Ishikawa (cell line): Measurements from ENCODE around the gene IGF1R.

Experiments
- CEBPB ChIP-seq: IDR thresholded peaks from 2 replicates; pipeline ENCODE4 v1.6.1; 2012
- CREB1 ChIP-seq: IDR thresholded peaks from 2 replicates; pipeline ENCODE4 v1.6.1; 2012; ENCODE audit warnings: low read depth
- EGR1 ChIP-seq: IDR thresholded peaks from 2 replicates; pipeline ENCODE4 v1.6.1; 2012
- EP300 ChIP-seq: IDR thresholded peaks from 2 replicates; pipeline ENCODE4 v1.6.1; 2012; ENCODE audit warnings: borderline replicate concordance
- FOXM1 ChIP-seq: IDR thresholded peaks from 2 replicates; pipeline ENCODE4 v1.6.1; 2012; ENCODE audit warnings: low read depth, borderline replicate concordance
- NFIC ChIP-seq: IDR thresholded peaks from 2 replicates; pipeline ENCODE4 v1.6.1; 2012
- RAD21 ChIP-seq: IDR thresholded peaks from 2 replicates; pipeline ENCODE4 v1.6.1; 2012; ENCODE audit warnings: low read depth
- TAF1 ChIP-seq: IDR thresholded peaks from 2 replicates; pipeline ENCODE4 v1.6.1; 2012; ENCODE audit warnings: low read depth, mild to moderate bottlenecking
- TCF12 ChIP-seq: IDR thresholded peaks from 2 replicates; pipeline ENCODE4 v1.6.1; 2012; ENCODE audit warnings: low read depth
- TEAD4 ChIP-seq: IDR thresholded peaks from 2 replicates; pipeline ENCODE4 v1.6.1; 2012
- YY1 ChIP-seq: IDR thresholded peaks from 2 replicates; pipeline ENCODE4 v1.6.1; 2012; ENCODE audit warnings: low read depth
- ZBTB7A ChIP-seq: IDR thresholded peaks from 2 replicates; pipeline ENCODE4 v1.6.1; 2012; ENCODE audit warnings: low read depth
- TF ChIP-seq, protein P1 (sequence below): IDR thresholded peaks from 2 replicates; pipeline ENCODE4 v1.6.1; 2012
- TF ChIP-seq, protein P2 (sequence below): IDR thresholded peaks from 2 replicates; pipeline ENCODE4 v1.6.1; 2012
- TF ChIP-seq, protein P3 (sequence below): IDR thresholded peaks from 2 replicates; pipeline ENCODE4 v1.6.1; 2012; ENCODE audit warnings: low read depth, mild to moderate bottlenecking

Gene IGF1R

DNA sequence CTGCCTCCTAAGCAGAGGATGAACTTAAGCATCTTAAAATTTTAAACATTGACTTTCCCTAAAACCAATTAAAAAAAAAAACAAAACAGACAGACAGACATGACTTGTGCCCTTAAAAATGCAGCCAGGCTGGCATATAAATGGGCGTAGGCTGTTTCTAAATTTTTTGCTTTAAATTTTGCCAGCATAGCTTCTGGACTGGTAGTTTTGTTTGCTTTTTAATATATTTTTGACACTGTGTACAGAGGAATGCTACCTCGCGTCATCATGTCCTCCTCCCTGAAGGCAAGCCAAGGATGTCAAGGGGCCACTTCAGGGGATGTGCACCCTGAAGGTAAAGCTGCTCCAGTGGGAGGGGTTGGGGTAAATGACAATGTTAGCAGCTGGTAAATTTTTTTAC, 224.4 kb downstream of the IGF1R start:
- TF ChIP-seq, protein P1, sequence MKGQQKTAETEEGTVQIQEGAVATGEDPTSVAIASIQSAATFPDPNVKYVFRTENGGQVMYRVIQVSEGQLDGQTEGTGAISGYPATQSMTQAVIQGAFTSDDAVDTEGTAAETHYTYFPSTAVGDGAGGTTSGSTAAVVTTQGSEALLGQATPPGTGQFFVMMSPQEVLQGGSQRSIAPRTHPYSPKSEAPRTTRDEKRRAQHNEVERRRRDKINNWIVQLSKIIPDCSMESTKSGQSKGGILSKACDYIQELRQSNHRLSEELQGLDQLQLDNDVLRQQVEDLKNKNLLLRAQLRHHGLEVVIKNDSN: no peak
- TF ChIP-seq ZBTB7A (no peak), RAD21 (no peak)

DNA sequence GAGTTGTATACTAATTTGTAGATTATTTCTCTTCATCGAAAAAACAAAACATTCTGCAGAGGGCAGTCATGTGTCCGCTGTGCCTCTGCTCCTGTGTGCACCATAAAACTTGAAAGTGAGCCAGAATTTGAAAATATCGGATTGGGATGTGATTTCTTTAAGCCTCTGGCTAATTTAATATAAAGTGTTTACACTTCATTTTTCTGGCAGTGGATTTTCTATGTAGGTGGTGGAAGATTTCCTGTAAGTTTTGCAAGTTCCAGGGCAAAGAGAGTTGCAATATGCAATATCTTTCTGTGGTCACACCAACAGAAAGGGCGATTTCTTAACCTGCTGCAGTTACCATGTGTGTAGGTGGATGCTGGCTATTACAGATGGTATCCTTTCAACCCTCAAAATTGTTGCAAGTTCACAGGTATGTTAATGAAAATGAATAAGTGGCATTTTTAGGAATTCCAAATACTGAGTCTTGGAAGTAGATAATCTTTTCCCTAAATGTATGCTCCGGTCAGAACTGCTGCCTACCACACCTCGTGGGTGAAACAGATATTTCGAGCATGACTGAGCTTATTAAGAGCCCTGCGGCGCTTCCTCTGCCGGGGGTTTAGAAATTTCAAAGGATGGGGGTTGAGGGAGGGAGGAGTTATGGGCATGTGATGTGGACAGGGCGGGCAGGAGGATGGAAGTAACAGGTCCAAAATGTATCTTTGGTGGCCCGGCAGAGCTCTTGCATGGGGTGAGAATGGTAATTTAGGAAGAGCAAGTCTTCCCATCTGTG, 225.3 kb downstream of the IGF1R start:
- TF ChIP-seq TEAD4 (no peak), RAD21 (no peak), ZBTB7A (no peak), CREB1 (no peak), CEBPB (peak; percentile 3; the same call in 1 of the 2 replicates), TCF12 (no peak), YY1 (no peak)
- TF ChIP-seq, protein P1: peak; percentile 53
- TF ChIP-seq, protein P2, sequence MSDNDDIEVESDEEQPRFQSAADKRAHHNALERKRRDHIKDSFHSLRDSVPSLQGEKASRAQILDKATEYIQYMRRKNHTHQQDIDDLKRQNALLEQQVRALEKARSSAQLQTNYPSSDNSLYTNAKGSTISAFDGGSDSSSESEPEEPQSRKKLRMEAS: 0 out of 2 replicates have a peak, but pooled peaks have one; percentile 31

DNA sequence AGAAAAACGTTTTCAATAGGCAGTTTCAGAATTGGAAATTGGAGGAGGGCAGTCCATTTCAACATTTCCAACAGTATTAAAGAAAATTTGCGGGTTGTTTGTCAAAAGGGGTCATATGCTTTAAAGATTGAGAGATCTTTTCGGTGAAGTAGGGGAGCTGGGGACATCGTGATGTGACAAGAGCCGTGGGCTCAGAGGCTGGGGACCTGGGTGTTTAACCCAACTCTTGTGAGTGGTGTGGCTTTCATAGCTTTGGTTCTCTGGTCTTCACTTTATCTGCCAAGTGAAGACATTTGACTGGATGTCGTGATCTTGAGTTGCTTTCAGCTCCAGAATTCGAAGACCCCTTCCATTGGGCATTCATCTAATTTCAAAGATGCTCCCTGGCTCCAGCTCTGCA, 226.0 kb downstream of the IGF1R start:
- TF ChIP-seq ZBTB7A: no peak
- no peak for TF ChIP-seq TEAD4
- no peak for TF ChIP-seq EGR1
- no peak for TF ChIP-seq RAD21
- TF ChIP-seq, protein P3, sequence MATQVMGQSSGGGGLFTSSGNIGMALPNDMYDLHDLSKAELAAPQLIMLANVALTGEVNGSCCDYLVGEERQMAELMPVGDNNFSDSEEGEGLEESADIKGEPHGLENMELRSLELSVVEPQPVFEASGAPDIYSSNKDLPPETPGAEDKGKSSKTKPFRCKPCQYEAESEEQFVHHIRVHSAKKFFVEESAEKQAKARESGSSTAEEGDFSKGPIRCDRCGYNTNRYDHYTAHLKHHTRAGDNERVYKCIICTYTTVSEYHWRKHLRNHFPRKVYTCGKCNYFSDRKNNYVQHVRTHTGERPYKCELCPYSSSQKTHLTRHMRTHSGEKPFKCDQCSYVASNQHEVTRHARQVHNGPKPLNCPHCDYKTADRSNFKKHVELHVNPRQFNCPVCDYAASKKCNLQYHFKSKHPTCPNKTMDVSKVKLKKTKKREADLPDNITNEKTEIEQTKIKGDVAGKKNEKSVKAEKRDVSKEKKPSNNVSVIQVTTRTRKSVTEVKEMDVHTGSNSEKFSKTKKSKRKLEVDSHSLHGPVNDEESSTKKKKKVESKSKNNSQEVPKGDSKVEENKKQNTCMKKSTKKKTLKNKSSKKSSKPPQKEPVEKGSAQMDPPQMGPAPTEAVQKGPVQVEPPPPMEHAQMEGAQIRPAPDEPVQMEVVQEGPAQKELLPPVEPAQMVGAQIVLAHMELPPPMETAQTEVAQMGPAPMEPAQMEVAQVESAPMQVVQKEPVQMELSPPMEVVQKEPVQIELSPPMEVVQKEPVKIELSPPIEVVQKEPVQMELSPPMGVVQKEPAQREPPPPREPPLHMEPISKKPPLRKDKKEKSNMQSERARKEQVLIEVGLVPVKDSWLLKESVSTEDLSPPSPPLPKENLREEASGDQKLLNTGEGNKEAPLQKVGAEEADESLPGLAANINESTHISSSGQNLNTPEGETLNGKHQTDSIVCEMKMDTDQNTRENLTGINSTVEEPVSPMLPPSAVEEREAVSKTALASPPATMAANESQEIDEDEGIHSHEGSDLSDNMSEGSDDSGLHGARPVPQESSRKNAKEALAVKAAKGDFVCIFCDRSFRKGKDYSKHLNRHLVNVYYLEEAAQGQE: no peak
- no peak for TF ChIP-seq YY1
- TF ChIP-seq TCF12: no peak
- no peak for TF ChIP-seq TAF1
- no peak for TF ChIP-seq FOXM1
- no peak for TF ChIP-seq CREB1
- no peak for TF ChIP-seq CEBPB
- no peak for TF ChIP-seq EP300
- TF ChIP-seq, protein P2: no peak

DNA sequence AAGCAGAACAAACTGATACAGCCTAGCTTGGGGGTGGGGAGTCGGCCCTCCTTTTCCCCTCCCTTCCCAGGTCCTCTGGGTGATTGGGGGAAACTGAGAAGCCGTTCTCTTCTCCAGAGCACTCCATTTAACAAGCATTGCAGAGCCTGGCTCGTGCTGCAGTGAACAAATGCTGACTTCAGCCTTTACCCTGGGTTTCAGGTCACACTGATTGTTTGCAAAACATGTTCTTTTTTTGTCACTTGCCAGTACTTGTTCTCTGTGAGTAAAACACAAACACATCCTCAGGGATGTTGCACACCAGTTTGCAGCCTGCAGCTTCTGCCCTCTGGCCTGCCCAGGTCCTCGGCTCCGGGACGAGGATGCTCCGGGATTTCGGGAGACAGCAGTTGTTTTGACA, 226.4 kb downstream of the IGF1R start:
- TF ChIP-seq TEAD4 (no peak), TCF12 (no peak), NFIC (no peak), EP300 (no peak), RAD21 (no peak), ZBTB7A (no peak), FOXM1 (no peak)
- TF ChIP-seq, protein P1: no peak

DNA sequence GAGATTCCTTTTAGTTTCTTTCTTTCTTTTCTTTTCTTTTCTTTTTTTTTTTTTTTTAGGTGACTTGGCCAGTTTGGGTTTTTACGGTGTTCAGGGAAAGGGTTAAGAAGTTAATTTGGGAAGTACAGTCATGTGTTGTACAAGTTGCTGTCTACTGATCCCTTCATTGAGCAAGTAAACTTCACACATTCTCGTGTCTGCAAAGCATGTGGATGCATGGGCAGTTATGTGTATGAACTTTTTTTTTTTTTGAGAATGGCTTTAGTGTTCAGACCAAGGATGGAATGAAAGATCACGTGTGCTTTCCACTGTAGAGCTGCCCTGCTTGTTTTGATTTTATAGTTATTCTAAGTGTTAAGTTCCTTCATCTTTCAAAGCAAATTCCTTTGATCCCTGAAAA, 227.0 kb downstream of the IGF1R start:
- TF ChIP-seq TEAD4: no peak
- TF ChIP-seq TCF12: no peak
- TF ChIP-seq YY1: no peak
- TF ChIP-seq TAF1: no peak
- no peak for TF ChIP-seq RAD21
- no peak for TF ChIP-seq CEBPB
- TF ChIP-seq, protein P1: no peak
- no peak for TF ChIP-seq EP300
- TF ChIP-seq, protein P2: no peak
- no peak for TF ChIP-seq ZBTB7A
- no peak for TF ChIP-seq NFIC
- no peak for TF ChIP-seq CREB1
- no peak for TF ChIP-seq EGR1
- no peak for TF ChIP-seq FOXM1
- TF ChIP-seq, protein P3: no peak
